B cell (primary cell): ENCODE data around the gene MFN1. TPM values are rescaled to one million over a fixed set of nuclear protein-coding genes. Genes with fewer than 3 reads are reported as not detected.
A peak's percentile ranks its signal among the peaks of the same experiment; 100 is the strongest.

Experiments used
- ATAC-seq: fragments of 200-7000 bp; cut with Tn5 transposase; one replicate; pipeline ENCODE4 v1.10.0; 2021; ENCODE audit warnings: low read depth, mild to moderate bottlenecking, moderate number of reproducible peaks, moderate library complexity
- CTCF ChIA-PET: fragments of 350-600 bp; sonication (Branson Sonifier 250); formaldehyde crosslinking; loops from one replicate; lab custom pipeline; 2021; ENCODE audit warnings: antibody characterized with exemption, inconsistent platforms; lab: Charles Lee
- POLR2A ChIA-PET: fragments of 350-600 bp; sonication (Branson Sonifier 250); formaldehyde crosslinking; loops from one replicate; lab custom pipeline; 2021; ENCODE audit warnings: antibody characterized with exemption; lab: Charles Lee
- DNase-seq: peaks from one replicate; pipeline ENCODE4 v3.0.0; 2013
- H2AFZ ChIP-seq: 2 replicates; pipeline ENCODE4 v1.6.1; 2012; ENCODE audit warnings: mild to moderate bottlenecking, low read depth, low read length; ENCODE audit not compliant: insufficient read depth, poor library complexity, severe bottlenecking
- H3K27ac ChIP-seq, 2 donors: 1 replicate in 1 of 2; 2 replicates in 1 of 2; pipeline ENCODE4 v1.5.1; 2012 to 2013; ENCODE audit warnings: low read length in 2 of 2, mild to moderate bottlenecking in 2 of 2, moderate library complexity in 1 of 2
- H3K27me3 ChIP-seq, 4 experiments: fragments of 200-600 bp in 1 of 4; sonication (generic) in 1 of 4; replicated peaks in 1 of 4; 1 replicate in 2 of 4; 2 replicates in 2 of 4; pipeline versions ENCODE4 v1.6.1 to v1.7.0; 2013 to 2016; ENCODE audit warnings: low read length in 3 of 4, mild to moderate bottlenecking in 2 of 4, mixed read lengths in 1 of 4, moderate library complexity in 1 of 4; ENCODE audit not compliant: insufficient read depth in 4 of 4, control insufficient read depth in 3 of 4; ENCODE audit errors: control extremely low read depth in 1 of 4
- H3K36me3 ChIP-seq, 2 experiments: replicated peaks in 1 of 2; 1 replicate in 1 of 2; 2 replicates in 1 of 2; pipeline versions ENCODE4 v1.6.1 to v1.7.1; 2013; ENCODE audit warnings: low read length in 1 of 2; ENCODE audit not compliant: insufficient read depth in 2 of 2, control insufficient read depth in 1 of 2; ENCODE audit errors: control extremely low read depth in 1 of 2, extremely low read depth in 1 of 2
- H3K4me1 ChIP-seq, 2 donors: fragments of 200-600 bp in 1 of 2; sonication (generic) in 1 of 2; 1 replicate in 1 of 2; 2 replicates in 1 of 2; pipeline versions ENCODE4 v1.5.1 to v1.6.1; 2013 to 2017; ENCODE audit warnings: low read length in 2 of 2; ENCODE audit not compliant: control insufficient read depth in 2 of 2, insufficient read depth in 2 of 2
- H3K4me2 ChIP-seq: replicated peaks from 2 replicates; pipeline ENCODE3; 2012; ENCODE audit warnings: mild to moderate bottlenecking, low read depth, low read length; ENCODE audit not compliant: poor library complexity, severe bottlenecking
- H3K4me3 ChIP-seq, 5 experiments: fragments of 200-600 bp in 1 of 5; sonication (generic) in 1 of 5; 1 replicate in 3 of 5; 2 replicates in 2 of 5; pipeline versions ENCODE4 v1.5.1 to v1.7.0; 2011 to 2016; ENCODE audit warnings: low read length in 4 of 5, mild to moderate bottlenecking in 4 of 5, low read depth in 2 of 5, control low read depth in 1 of 5, moderate library complexity in 1 of 5; ENCODE audit not compliant: insufficient read depth in 1 of 5; ENCODE audit errors: control extremely low read depth in 1 of 5, extremely low read depth in 1 of 5
- H3K79me2 ChIP-seq: fragments of 200-600 bp; sonication (generic); one replicate; pipeline ENCODE4 v1.6.0; 2016; ENCODE audit warnings: low read length; ENCODE audit not compliant: control insufficient read depth, insufficient read depth
- H3K9ac ChIP-seq: fragments of 200-600 bp; sonication (generic); 2 replicates; pipeline ENCODE4 v1.6.1; 2017; ENCODE audit warnings: mild to moderate bottlenecking, low read length, moderate library complexity
- H3K9me3 ChIP-seq, 3 donors: one replicate each; pipeline versions ENCODE4 v1.6.1 to v1.7.1; 2013; ENCODE audit warnings: low read length in 2 of 3; ENCODE audit not compliant: control insufficient read depth in 2 of 3, insufficient read depth in 1 of 3; ENCODE audit errors: control extremely low read depth in 1 of 3
- H4K20me1 ChIP-seq: 2 replicates; pipeline ENCODE4 v1.6.0; 2012; ENCODE audit warnings: mild to moderate bottlenecking, low read length; ENCODE audit not compliant: insufficient read depth, control insufficient read depth, poor library complexity, severe bottlenecking
- H3K27ac Mint-ChIP-seq: one replicate; pipeline ENCODE4 v1.8.0; 2021; ENCODE audit warnings: mixed read lengths
- H3K27me3 Mint-ChIP-seq: one replicate; pipeline ENCODE4 v1.8.0; 2021; ENCODE audit warnings: mixed read lengths
- H3K4me1 Mint-ChIP-seq: one replicate; pipeline ENCODE4 v1.8.0; 2021; ENCODE audit warnings: mixed read lengths
- H3K4me3 Mint-ChIP-seq: one replicate; pipeline ENCODE4 v1.8.0; 2021; ENCODE audit warnings: mixed read lengths
- H3K9me3 Mint-ChIP-seq: one replicate; pipeline ENCODE4 v1.8.0; 2022; ENCODE audit warnings: mixed read lengths; ENCODE audit not compliant: insufficient read depth
- EZH2 ChIP-seq: IDR thresholded peaks from 2 replicates; pipeline ENCODE4 v1.6.1; 2012; ENCODE audit warnings: borderline replicate concordance, low read depth, mild to moderate bottlenecking, moderate library complexity, low read length; ENCODE audit not compliant: insufficient read depth, poor library complexity, severe bottlenecking
- WGBS: methylation state at CpG from one replicate; pipeline ENCODE4 v1.1.5; 2013; ENCODE audit warnings: missing lambda C conversion rate; ENCODE audit not compliant: insufficient coverage; 5-methylcytosine and 5-hydroxymethylcytosine counted together
- intact Hi-C: fragments of 100-400 bp; cut with micrococcal nuclease; formaldehyde crosslinking; loops from one replicate; pipeline ENCODE4 v1.10.0; 2022
- polyA plus RNA-seq: library from polyadenylated mRNA; depleted of rRNA; stranded (reverse); fragments of >200 nt; gene quantifications from 2 replicates; pipeline ENCODE4 v1.2.3, GENCODE V29; 2012
- total RNA-seq, 2 donors: library from RNA; stranded (reverse); fragments of 120-200 nt in 1 of 2; gene quantifications; 1 replicate in 1 of 2; 2 replicates in 1 of 2; pipeline versions ENCODE4 v1.2.3 to v1.2.4, GENCODE V29; 2013 to 2022
- TF ChIP-seq, protein P1 (sequence below): fragments of 200-600 bp; IDR thresholded peaks from one replicate; pipeline ENCODE4 v1.8.0; 2022; ENCODE audit warnings: antibody characterized with exemption, mild to moderate bottlenecking

The MFN1 gene
- total and polyA plus RNA-seq, 2 donors (not counting 1 experiment from before 2014, with no cell fraction given): 26.0 to 108 TPM

GRCh38 chr3:179432021-179432420 lies 84.5 kb downstream of the MFN1 start:
- peaks cover 100% of the 10 kb centered on the region for H3K79me2 ChIP-seq
- ATAC-seq (peak; percentile 75), DNase-seq (peak; percentile 61)
- peaks cover 17% of the 10 kb centered on the region for H4K20me1 ChIP-seq
- ChIA-PET CTCF (interaction anchor here (0.7 to 2.6 kb wide), 4 partner anchors 10 to 131 kb away, joined by 3 to 6 read pairs (median 4); partner anchors contain the start of gene ACTL6A), POLR2A (interaction anchor here (0.7 kb wide), 1 partner anchor 18 kb away, joined by 3 read pairs; no protein-coding TSS in a partner anchor)
- H3K9me3 Mint-ChIP-seq: no peaks in the 10 kb centered on the region
- H3K27ac ChIP-seq: peak overlapping the region; percentile 22 to 67
- peak overlapping the region; percentile 24 for H3K9ac ChIP-seq
- H3K4me3 Mint-ChIP-seq: peak overlapping the region; percentile 38
- no peaks in the 10 kb centered on the region for H3K27me3 ChIP-seq
- WGBS: 0% methylated on average over 1 of the region's 3 CpGs
- H3K36me3 ChIP-seq: no peaks in the 10 kb centered on the region
- no peaks in the 10 kb centered on the region for H3K9me3 ChIP-seq
- H3K27ac Mint-ChIP-seq: peak overlapping the region; percentile 46
- no peaks in the 10 kb centered on the region for H3K27me3 Mint-ChIP-seq
- peak overlapping the region; percentile 13 for H2AFZ ChIP-seq
- H3K4me2 ChIP-seq: peak overlapping the region; percentile 65
- H3K4me3 ChIP-seq: peak overlapping the region in 4 of 5 experiments; percentile 23 to 44 (median 34)
- TF ChIP-seq, protein P1, sequence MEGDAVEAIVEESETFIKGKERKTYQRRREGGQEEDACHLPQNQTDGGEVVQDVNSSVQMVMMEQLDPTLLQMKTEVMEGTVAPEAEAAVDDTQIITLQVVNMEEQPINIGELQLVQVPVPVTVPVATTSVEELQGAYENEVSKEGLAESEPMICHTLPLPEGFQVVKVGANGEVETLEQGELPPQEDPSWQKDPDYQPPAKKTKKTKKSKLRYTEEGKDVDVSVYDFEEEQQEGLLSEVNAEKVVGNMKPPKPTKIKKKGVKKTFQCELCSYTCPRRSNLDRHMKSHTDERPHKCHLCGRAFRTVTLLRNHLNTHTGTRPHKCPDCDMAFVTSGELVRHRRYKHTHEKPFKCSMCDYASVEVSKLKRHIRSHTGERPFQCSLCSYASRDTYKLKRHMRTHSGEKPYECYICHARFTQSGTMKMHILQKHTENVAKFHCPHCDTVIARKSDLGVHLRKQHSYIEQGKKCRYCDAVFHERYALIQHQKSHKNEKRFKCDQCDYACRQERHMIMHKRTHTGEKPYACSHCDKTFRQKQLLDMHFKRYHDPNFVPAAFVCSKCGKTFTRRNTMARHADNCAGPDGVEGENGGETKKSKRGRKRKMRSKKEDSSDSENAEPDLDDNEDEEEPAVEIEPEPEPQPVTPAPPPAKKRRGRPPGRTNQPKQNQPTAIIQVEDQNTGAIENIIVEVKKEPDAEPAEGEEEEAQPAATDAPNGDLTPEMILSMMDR: no peak
- TF ChIP-seq EZH2: no peak
- peaks cover 51% of the 10 kb centered on the region for H3K4me1 Mint-ChIP-seq
- intact Hi-C loops: loop anchor here (2.0 to 10.0 kb wide), 5 partner anchors 19 to 415 kb away; partner anchors contain the start of genes GNB4 and MFN1
- peaks cover 30 to 44% of the 10 kb centered on the region in 2 donors for H3K4me1 ChIP-seq

- TF ChIP-seq EZH2: no peak
- TF ChIP-seq, protein P1: no peak
- H3K79me2 ChIP-seq: peaks cover 100% of the 10 kb centered on the region
- peaks cover 34 to 49% of the 10 kb centered on the region in 2 donors for H3K4me1 ChIP-seq
- H2AFZ ChIP-seq: no peak overlapping the region
- H3K4me2 ChIP-seq: peak overlapping the region; percentile 65
- H4K20me1 ChIP-seq: peaks cover 13% of the 10 kb centered on the region
- peak overlapping the region in 1 of 2 donors; percentile 67 for H3K27ac ChIP-seq
- H3K27ac Mint-ChIP-seq: peak overlapping the region; percentile 46
- no peaks in the 10 kb centered on the region for H3K9me3 ChIP-seq
- no peaks in the 10 kb centered on the region for H3K27me3 Mint-ChIP-seq
- no CpG with 5 or more reads among the region's 1 CpG for WGBS
- H3K9ac ChIP-seq: peak overlapping the region; percentile 24
- ATAC-seq (no peak), DNase-seq (no peak)
- intact Hi-C loops: loop anchor here (2.0 to 10.0 kb wide), 5 partner anchors 18 to 415 kb away; partner anchors contain the start of genes GNB4 and MFN1
- H3K9me3 Mint-ChIP-seq: no peaks in the 10 kb centered on the region
- H3K36me3 ChIP-seq: no peaks in the 10 kb centered on the region
- ChIA-PET CTCF (interaction anchor here (0.7 to 2.6 kb wide), 4 partner anchors 10 to 130 kb away, joined by 3 to 6 read pairs (median 4); partner anchors contain the start of gene ACTL6A), POLR2A (interaction anchor here (0.7 kb wide), 1 partner anchor 18 kb away, joined by 3 read pairs; no protein-coding TSS in a partner anchor)
- H3K27me3 ChIP-seq: no peaks in the 10 kb centered on the region
- peaks cover 54% of the 10 kb centered on the region for H3K4me1 Mint-ChIP-seq
- H3K4me3 ChIP-seq: no peak overlapping the region
- H3K4me3 Mint-ChIP-seq: peak overlapping the region; percentile 38
Observed at GRCh38 chr3:179432451-179432850, 84.9 kb downstream of the MFN1 start.
